ENCODE results near the gene RPS3.

The RPS3 gene

DNA sequence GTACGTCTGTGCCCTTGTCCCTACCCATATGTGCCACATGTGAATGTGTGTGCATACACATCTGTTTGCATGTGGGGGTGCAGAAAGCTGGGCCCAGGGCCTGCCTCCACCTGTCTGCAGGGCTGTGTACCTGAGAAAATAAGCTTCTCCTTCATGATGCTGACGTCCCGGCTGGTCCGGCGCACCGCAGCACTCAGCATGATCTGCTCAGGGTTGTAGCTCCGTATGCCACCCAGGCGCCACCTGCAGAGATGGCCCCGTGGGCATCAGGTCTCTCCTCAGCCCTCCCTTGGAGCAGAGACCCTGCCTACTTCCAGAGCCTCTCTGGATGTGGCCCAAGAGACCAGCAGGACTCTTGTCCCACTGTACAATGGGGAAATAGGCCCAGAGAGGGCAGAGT lies 37.5 kb downstream of the RPS3 start:
- no peak for DNase-seq

DNA sequence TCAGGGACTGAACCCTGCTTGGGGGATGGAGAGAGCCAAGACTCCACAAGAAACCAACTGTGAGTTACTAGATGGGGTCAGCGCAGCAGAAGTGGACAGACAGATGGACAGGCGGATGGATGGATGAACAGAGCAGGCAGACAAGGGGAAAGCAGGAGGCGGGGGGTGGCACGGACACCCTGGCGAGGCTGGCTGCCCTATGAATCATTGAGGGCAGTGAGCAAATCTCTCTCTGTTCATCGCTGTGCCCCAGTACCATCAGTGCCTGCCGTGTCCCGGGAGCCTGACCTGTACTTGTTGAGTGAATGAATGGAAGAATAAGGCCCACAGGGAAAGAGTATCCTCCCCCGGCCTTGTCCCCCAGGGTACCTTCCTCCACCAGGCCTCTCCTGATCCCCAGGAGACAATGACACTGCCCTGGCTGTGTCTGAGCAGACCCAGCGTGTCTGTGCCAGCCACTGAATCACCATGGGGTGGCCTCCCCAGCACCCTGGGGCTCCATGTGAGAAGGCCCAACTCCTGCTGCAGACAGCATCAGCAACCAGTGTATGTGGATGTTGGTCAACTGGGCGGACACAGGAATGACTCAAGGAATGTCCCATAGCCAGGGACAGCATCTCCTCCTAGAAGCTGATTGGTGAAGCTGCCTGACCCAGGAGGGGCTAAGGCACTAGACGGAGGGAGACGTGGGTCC lies 38.8 kb downstream of the RPS3 start:
- no peak for DNase-seq

- no peak for DNase-seq
Observed at GRCh38 chr11:75439026-75439425, 39.7 kb downstream of the RPS3 start.

- DNase-seq = no peak
Observed at GRCh38 chr11:75439495-75440120, 40.3 kb downstream of the RPS3 start.

DNA sequence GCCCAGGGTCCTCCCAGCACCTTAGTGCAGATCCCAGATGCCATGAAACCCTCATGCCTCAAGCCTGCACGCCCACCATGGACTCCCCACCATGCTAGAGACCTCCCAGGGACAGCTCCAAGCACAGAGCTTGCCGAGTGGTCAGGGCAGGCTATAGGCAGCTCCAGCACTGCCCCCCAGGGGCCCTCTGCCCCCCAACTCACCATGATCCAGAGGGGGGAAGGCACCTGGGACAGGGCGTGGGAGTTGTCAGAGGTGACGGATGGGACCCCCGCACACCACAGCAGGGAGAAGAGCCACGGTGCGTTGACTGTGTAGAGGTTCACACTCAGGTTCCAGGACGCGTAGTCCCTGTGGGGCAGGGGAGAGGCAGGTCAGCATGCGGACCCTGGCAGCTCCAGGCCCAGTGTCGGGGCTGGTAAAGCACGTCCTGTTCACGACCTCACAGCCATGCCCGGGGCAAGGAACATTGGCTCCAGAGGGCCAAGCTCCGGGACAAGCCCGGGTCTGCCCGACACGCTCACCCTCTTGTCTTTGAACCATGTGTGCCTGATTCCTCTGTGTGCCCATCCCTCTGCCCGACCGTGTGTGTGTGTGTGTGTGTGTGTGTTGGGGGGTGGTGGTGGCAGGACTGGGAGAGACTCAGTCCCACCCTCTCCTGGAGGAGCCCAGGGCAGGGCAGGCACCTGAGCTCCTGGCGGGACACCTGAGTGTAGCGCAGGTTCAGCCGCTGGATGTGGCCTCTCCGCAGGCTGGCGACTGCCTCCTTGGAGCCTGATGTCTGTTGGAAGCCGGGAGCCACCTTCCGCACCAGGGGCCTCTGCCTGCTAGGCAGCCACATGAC lies 41.9 kb downstream of the RPS3 start:
- no peak for DNase-seq

DNA sequence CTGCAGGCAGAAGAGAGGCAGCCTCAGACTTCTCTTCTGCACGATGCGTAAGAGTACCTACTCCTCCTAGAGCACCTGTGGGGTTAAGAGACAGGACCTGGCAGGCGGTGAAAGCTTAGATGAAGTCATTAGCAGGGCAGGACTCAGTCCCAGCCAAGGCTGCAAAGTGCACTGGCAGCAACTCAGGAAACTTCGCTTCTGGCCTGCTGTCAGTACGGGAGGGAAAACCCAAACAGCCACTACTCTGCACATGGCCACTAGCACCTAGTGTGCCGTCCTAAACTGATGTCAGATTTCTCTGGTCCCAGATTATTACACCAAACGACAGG lies 42.5 kb downstream of the RPS3 start:
- no peak for DNase-seq

- DNase-seq = no peak
Observed at GRCh38 chr11:75442161-75442885, 43.0 kb downstream of the RPS3 start.

GRCh38 chr11:75443043-75443442 lies 43.7 kb downstream of the RPS3 start:
- no peak for DNase-seq

- DNase-seq = peak; percentile 66
Observed at GRCh38 chr11:75445315-75445953, 46.1 kb downstream of the RPS3 start.

GRCh38 chr11:75447415-75447814 lies 48.1 kb downstream of the RPS3 start:
- no peak for DNase-seq

- DNase-seq = no peak
Observed at GRCh38 chr11:75449271-75449670, 50.0 kb downstream of the RPS3 start.

DNA sequence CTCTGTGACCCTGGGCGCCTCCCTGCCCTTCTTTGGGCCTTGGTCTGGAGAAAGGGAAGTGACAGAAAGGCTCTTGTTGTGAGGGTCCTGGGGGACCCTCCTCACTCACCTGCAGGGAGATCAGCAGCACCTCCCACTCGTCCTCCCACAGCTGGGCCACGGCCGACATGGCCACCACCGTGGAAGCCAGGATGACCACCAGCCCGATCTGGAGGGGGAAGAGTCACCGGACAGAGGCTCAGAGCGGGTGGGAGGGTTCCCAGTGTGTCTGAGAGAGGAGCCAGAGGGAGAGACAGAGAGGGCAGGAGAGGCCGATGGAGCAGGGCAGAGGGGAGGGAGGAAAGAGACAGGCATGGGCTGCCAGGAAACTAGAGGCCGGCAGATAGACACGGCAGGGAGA lies 50.5 kb downstream of the RPS3 start:
- no peak for DNase-seq

- no peak for DNase-seq
Observed at GRCh38 chr11:75450236-75450635, 50.9 kb downstream of the RPS3 start.

DNA sequence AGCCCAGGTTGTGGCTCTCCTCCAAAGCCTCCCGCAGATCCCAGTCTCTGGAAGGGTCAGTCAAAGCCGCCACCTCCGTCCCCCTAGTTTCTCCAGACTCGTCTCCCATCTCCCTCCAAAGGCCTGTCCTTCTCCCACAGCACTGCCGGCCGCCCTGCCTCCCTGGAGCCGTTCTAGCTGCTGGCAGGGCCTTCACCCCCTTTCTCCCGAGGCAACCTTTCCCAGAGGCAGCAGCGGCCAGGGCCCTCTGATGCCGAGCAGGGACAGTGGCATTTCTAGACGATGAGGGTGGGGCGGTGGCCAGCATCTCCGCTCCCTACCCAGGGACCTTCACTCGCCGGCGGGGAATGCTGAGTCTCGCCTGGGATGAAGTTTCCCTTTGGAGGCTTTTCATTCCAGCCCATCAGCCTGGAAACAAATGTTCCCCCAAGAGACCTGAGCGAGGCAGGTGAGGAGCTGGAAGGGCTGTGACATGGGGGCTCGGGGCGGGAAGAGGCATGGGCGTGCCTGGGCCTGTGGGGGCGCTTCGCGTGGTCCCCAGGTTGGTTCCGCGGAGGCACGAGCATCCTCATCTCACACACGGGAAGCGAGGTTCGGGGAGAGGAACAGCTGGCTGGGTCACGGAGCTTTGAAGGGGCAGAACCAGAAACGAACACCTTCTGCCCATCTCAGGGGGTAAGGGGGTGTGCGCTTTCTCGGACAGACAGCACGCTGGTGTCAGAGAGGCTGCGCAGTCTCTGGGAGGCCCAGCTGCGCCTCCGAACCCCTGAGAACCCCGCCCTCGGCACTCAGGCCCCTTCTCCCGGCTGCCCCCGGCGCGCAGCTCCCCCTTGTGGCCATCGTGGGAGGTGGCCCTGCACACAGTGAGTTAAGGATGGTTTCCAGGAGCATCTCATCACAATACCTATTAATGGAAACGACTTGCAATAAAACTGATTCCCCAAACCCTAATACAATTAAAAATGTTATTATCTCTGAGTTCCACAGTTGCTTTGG lies 51.8 kb downstream of the RPS3 start:
- no peak for DNase-seq

DNA sequence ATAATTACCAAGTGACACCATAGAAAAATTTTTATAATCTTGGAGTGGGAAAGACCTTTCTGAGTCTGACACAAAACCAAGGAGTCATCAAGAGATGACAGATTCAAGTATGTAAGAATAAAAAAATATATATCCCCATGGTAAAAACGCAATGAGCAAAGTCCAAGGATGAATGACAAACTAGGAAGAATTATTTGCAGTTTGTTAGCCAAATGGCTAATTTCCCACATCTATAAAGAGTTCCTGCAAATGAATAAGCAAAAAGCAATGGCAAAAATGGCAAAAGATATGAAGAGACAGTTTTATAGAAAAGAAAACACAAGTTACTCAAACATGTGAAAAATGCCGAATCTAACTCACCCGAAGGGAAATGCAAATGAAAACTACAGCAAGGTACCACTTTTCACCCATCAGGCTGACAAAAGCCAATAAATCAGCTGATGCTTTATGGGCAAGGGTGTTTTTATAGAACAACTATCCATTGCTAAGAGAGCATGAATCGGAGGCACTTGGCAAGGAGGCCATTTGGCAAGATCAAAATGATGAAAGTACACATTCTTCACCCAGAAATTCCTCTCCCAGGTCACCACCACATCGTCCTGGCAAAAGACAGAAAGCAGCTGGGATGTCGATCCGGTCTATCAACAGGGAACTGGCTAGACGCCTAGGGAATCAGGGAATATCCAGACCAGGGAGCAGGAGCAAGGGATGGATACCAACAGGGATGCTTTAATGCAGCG lies 54.8 kb downstream of the RPS3 start:
- DNase-seq = no peak

DNA sequence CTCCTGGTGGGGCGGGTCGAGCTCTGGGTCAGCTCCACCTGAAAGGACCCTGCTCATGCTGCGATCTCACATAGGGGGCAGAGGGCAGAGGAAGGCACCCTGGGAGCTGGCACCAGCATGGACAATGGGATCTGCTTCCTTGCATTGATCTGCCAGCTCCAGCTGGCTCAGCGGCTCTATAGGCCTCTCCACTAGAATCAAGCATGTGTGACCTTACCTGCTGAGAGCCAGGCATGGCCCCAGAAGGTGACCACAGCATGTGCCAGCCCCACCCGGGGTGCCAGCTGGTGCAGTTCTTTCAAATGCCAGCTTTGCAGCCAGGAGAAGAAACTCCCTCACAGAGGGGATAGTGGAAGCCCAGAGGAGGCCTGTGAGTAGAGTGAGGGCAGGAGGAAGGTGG lies 55.7 kb downstream of the RPS3 start:
- DNase-seq = peak; percentile 62

All from NCI-H345 (cell line).